ENCODE measurements around the gene DIPK1B.

- TF ChIP-seq CTCF (IDR thresholded peaks at IDR 0.05) (no peak), POLR2A (IDR thresholded peaks at IDR 0.05) (no peak)
These were observed 27.1 kb downstream of the DIPK1B start for GRCh38 chr9:136739509-136739908.
